HTERT RPE-1 (cell line): ENCODE measurements around the gene ATP5ME.
"Not testable (repeated sequence)": the region's sequence is repeated elsewhere in the genome, so short reads cannot be mapped to it uniquely, and the experiment has no call there.

Experiments
- in situ Hi-C: fragments of 300-500 bp; cut with MboI; formaldehyde crosslinking; loops from 4 replicates; pipeline ENCODE4 v1.14.3; 2020; ENCODE audit warnings: low sequenced_read_pairs

ATP5ME gene

GRCh38 chr4:674172-675035 lies at the start of gene ATP5ME, which contains the start of gene MYL5:
ATP5ME (minus strand) TSS chr4:674276; CDS start chr4:674247, 29 bp downstream.
MYL5 (plus strand) TSS chr4:674542; CDS start chr4:678027, 3,485 bp downstream.
- in situ Hi-C loops, result no loop called here

- in situ Hi-C loops, result no loop called here
These were observed 48.8 kb upstream of the ATP5ME start for GRCh38 chr4:722851-723360.

GRCh38 chr4:722169-722725 lies 48.2 kb upstream of the ATP5ME start:
- in situ Hi-C loops, result no loop called here

- in situ Hi-C loops, result no loop called here
These were observed 47.4 kb upstream of the ATP5ME start for GRCh38 chr4:721261-722168.

- in situ Hi-C loops, result no loop called here
These were observed 46.2 kb upstream of the ATP5ME start for GRCh38 chr4:720111-720860.

GRCh38 chr4:718460-718859 lies 44.4 kb upstream of the ATP5ME start:
- in situ Hi-C loops, result no loop called here

- in situ Hi-C loops, result no loop called here
These were observed 43.7 kb upstream of the ATP5ME start for GRCh38 chr4:717601-718320.

GRCh38 chr4:714087-714486 lies 40.0 kb upstream of the ATP5ME start:
- in situ Hi-C loops, result no loop called here

- in situ Hi-C loops, result no loop called here
These were observed 39.0 kb upstream of the ATP5ME start for GRCh38 chr4:712916-713632.

GRCh38 chr4:712093-712492 lies 38.0 kb upstream of the ATP5ME start:
- in situ Hi-C loops, result no loop called here

- in situ Hi-C loops, result no loop called here
These were observed 36.8 kb upstream of the ATP5ME start for GRCh38 chr4:710916-711315.

- in situ Hi-C loops, result no loop called here
These were observed 36.0 kb upstream of the ATP5ME start for GRCh38 chr4:710116-710515.

- in situ Hi-C loops, result no loop called here
These were observed 35.3 kb upstream of the ATP5ME start for GRCh38 chr4:709348-709747.

GRCh38 chr4:708631-708933 lies 34.5 kb upstream of the ATP5ME start:
- in situ Hi-C loops, result no loop called here

- in situ Hi-C loops, result no loop called here
These were observed 34.0 kb upstream of the ATP5ME start for GRCh38 chr4:707929-708630.

GRCh38 chr4:706834-707598 lies 32.9 kb upstream of the ATP5ME start:
- in situ Hi-C loops, result no loop called here

- in situ Hi-C loops, result not testable (repeated sequence)
These were observed 32.1 kb upstream of the ATP5ME start for GRCh38 chr4:706083-706633.
